ENCODE data around the gene GBF1.
A peak's percentile ranks its signal among the peaks of the same experiment; 100 is the strongest.
"Not testable (repeated sequence)": the region's sequence is repeated elsewhere in the genome, so short reads cannot be mapped to it uniquely, and the experiment has no call there.

Gene GBF1

GRCh38 chr10:102211615-102212299 is 33.6 kb upstream of the GBF1 start:
- CTCF ChIA-PET, result interaction anchor here (1.2 to 1.4 kb wide), 2 partner anchors 13 to 16 kb away, joined by 3 to 5 read pairs; no protein-coding TSS in a partner anchor
- Histone ChIP-seq H3K4me3 (ENCODE audit: control insufficient read depth in 1 of 7, extremely low read depth in 1 of 7, insufficient read depth in 4 of 7, low read depth in 2 of 7, low read length in 6 of 7) (no peak overlapping the region), H3K27me3 (replicated peaks in 2 of 5; ENCODE audit: control insufficient read depth in 4 of 5, insufficient read depth in 5 of 5, low read length in 4 of 5) (no peaks in the 10 kb centered on the region), H3K36me3 (ENCODE audit: control insufficient read depth in 4 of 4, insufficient read depth in 4 of 4, low read length in 3 of 4) (no peaks in the 10 kb centered on the region), H3K4me1 (ENCODE audit: control extremely low read depth in 1 of 4, control insufficient read depth in 4 of 4, insufficient read depth in 4 of 4, low read length in 3 of 4) (no peaks in the 10 kb centered on the region), H3K9me3 (ENCODE audit: control extremely low read depth in 1 of 5, control insufficient read depth in 4 of 5, insufficient read depth in 2 of 5, low read depth in 1 of 5, low read length in 4 of 5) (no peaks in the 10 kb centered on the region), H3K27ac (ENCODE audit: insufficient read depth in 1 of 2, low read depth in 1 of 2, low read length in 2 of 2, poor library complexity in 1 of 2, severe bottlenecking in 2 of 2) (no peak overlapping the region)
- WGBS (ENCODE audit: insufficient coverage), result no CpG with 5 or more reads among the region's 3 CpGs
- no peak for DNase-seq
- POLR2A ChIA-PET, result no interaction called here

GRCh38 chr10:102213599-102213998 is 31.7 kb upstream of the GBF1 start:
- DNase-seq, result peak in 1 of 3 donors; percentile 28
- H3K36me3 ChIP-seq (ENCODE audit: control insufficient read depth in 4 of 4, insufficient read depth in 4 of 4, low read length in 3 of 4); H3K27me3 ChIP-seq (replicated peaks in 2 of 5; ENCODE audit: control insufficient read depth in 4 of 5, insufficient read depth in 5 of 5, low read length in 4 of 5); H3K4me3 ChIP-seq (ENCODE audit: control insufficient read depth in 1 of 7, extremely low read depth in 1 of 7, insufficient read depth in 4 of 7, low read depth in 2 of 7, low read length in 6 of 7); POLR2A ChIA-PET; H3K27ac ChIP-seq (ENCODE audit: insufficient read depth in 1 of 2, low read depth in 1 of 2, low read length in 2 of 2, poor library complexity in 1 of 2, severe bottlenecking in 2 of 2); H3K9me3 ChIP-seq (ENCODE audit: control extremely low read depth in 1 of 5, control insufficient read depth in 4 of 5, insufficient read depth in 2 of 5, low read depth in 1 of 5, low read length in 4 of 5); H3K4me1 ChIP-seq (ENCODE audit: control extremely low read depth in 1 of 4, control insufficient read depth in 4 of 4, insufficient read depth in 4 of 4, low read length in 3 of 4): not testable (repeated sequence)
- WGBS (ENCODE audit: insufficient coverage), result no CpG with 5 or more reads among the region's 4 CpGs
- CTCF ChIA-PET, result interaction anchor here (1.1 kb wide), 1 partner anchor 14 kb away, joined by 3 read pairs; no protein-coding TSS in a partner anchor

GRCh38 chr10:102219370-102219769 is 26.0 kb upstream of the GBF1 start:
- POLR2A ChIA-PET, result no interaction called here
- H3K4me3 ChIP-seq (ENCODE audit: control insufficient read depth in 1 of 7, extremely low read depth in 1 of 7, insufficient read depth in 4 of 7, low read depth in 2 of 7, low read length in 6 of 7), result no peak overlapping the region
- H3K9me3 ChIP-seq (ENCODE audit: control extremely low read depth in 1 of 5, control insufficient read depth in 4 of 5, insufficient read depth in 2 of 5, low read depth in 1 of 5, low read length in 4 of 5), result no peaks in the 10 kb centered on the region
- no peaks in the 10 kb centered on the region for H3K36me3 ChIP-seq (ENCODE audit: control insufficient read depth in 4 of 4, insufficient read depth in 4 of 4, low read length in 3 of 4)
- H3K4me1 ChIP-seq (ENCODE audit: control extremely low read depth in 1 of 4, control insufficient read depth in 4 of 4, insufficient read depth in 4 of 4, low read length in 3 of 4), result no peaks in the 10 kb centered on the region
- peaks cover 0 to 4% (median 0%) of the 10 kb centered on the region in 5 experiments for H3K27me3 ChIP-seq (replicated peaks in 2 of 5; ENCODE audit: control insufficient read depth in 4 of 5, insufficient read depth in 5 of 5, low read length in 4 of 5)
- 95% methylated on average over 3 of the region's 5 CpGs for WGBS (ENCODE audit: insufficient coverage)
- no peak overlapping the region for H3K27ac ChIP-seq (ENCODE audit: insufficient read depth in 1 of 2, low read depth in 1 of 2, low read length in 2 of 2, poor library complexity in 1 of 2, severe bottlenecking in 2 of 2)
- CTCF ChIA-PET, result interaction anchor here (3.9 to 23.8 kb wide), 2 partner anchors 11 to 131 kb away, joined by 31 to 611 read pairs; no protein-coding TSS in a partner anchor
- DNase-seq, result no peak

- DNase-seq, result no peak
- CTCF ChIA-PET, result interaction anchor here (1.3 to 23.8 kb wide), 4 partner anchors 10 to 129 kb away, joined by 3 to 611 read pairs (median 19); no protein-coding TSS in a partner anchor
- POLR2A ChIA-PET, result no interaction called here
- Histone ChIP-seq H3K36me3 (ENCODE audit: control insufficient read depth in 4 of 4, insufficient read depth in 4 of 4, low read length in 3 of 4) (no peaks in the 10 kb centered on the region), H3K9me3 (ENCODE audit: control extremely low read depth in 1 of 5, control insufficient read depth in 4 of 5, insufficient read depth in 2 of 5, low read depth in 1 of 5, low read length in 4 of 5) (no peaks in the 10 kb centered on the region), H3K27ac (ENCODE audit: insufficient read depth in 1 of 2, low read depth in 1 of 2, low read length in 2 of 2, poor library complexity in 1 of 2, severe bottlenecking in 2 of 2) (no peak overlapping the region), H3K4me1 (ENCODE audit: control extremely low read depth in 1 of 4, control insufficient read depth in 4 of 4, insufficient read depth in 4 of 4, low read length in 3 of 4) (peaks cover 0 to 3% (median 2%) of the 10 kb centered on the region in 4 experiments), H3K27me3 (replicated peaks in 2 of 5; ENCODE audit: control insufficient read depth in 4 of 5, insufficient read depth in 5 of 5, low read length in 4 of 5) (peaks cover 0 to 4% (median 0%) of the 10 kb centered on the region in 5 experiments), H3K4me3 (ENCODE audit: control insufficient read depth in 1 of 7, extremely low read depth in 1 of 7, insufficient read depth in 4 of 7, low read depth in 2 of 7, low read length in 6 of 7) (no peak overlapping the region)
Measured at GRCh38 chr10:102220612-102221011, 24.7 kb upstream of the GBF1 start.

- ChIA-PET POLR2A (no interaction called here), CTCF (interaction anchor here (1.3 to 23.8 kb wide), 3 partner anchors 15 to 127 kb away, joined by 3 to 611 read pairs (median 6); no protein-coding TSS in a partner anchor)
- 100% methylated on average over 4 of the region's 5 CpGs for WGBS (ENCODE audit: insufficient coverage)
- Histone ChIP-seq H3K36me3 (ENCODE audit: control insufficient read depth in 4 of 4, insufficient read depth in 4 of 4, low read length in 3 of 4) (no peaks in the 10 kb centered on the region), H3K27me3 (replicated peaks in 2 of 5; ENCODE audit: control insufficient read depth in 4 of 5, insufficient read depth in 5 of 5, low read length in 4 of 5) (peaks cover 6 to 16% (median 11%) of the 10 kb centered on the region in 5 experiments), H3K4me1 (ENCODE audit: control extremely low read depth in 1 of 4, control insufficient read depth in 4 of 4, insufficient read depth in 4 of 4, low read length in 3 of 4) (peaks cover 0 to 14% (median 14%) of the 10 kb centered on the region in 4 experiments), H3K27ac (ENCODE audit: insufficient read depth in 1 of 2, low read depth in 1 of 2, low read length in 2 of 2, poor library complexity in 1 of 2, severe bottlenecking in 2 of 2) (no peak overlapping the region), H3K4me3 (ENCODE audit: control insufficient read depth in 1 of 7, extremely low read depth in 1 of 7, insufficient read depth in 4 of 7, low read depth in 2 of 7, low read length in 6 of 7) (no peak overlapping the region), H3K9me3 (ENCODE audit: control extremely low read depth in 1 of 5, control insufficient read depth in 4 of 5, insufficient read depth in 2 of 5, low read depth in 1 of 5, low read length in 4 of 5) (no peaks in the 10 kb centered on the region)
- DNase-seq, result no peak
Measured at GRCh38 chr10:102222797-102223196, 22.5 kb upstream of the GBF1 start.

GRCh38 chr10:102225646-102226541 is 19.4 kb upstream of the GBF1 start, which contains the start of gene ELOVL3:
ELOVL3 (plus strand) TSS chr10:102226299; CDS start chr10:102226549, 250 bp downstream.
- 7% methylated on average over 37 of the region's 47 CpGs for WGBS (ENCODE audit: insufficient coverage)
- Histone ChIP-seq H3K27ac (ENCODE audit: insufficient read depth in 1 of 2, low read depth in 1 of 2, low read length in 2 of 2, poor library complexity in 1 of 2, severe bottlenecking in 2 of 2) (no peak within 1 kb of the TSS), H3K9me3 (ENCODE audit: control extremely low read depth in 1 of 5, control insufficient read depth in 4 of 5, insufficient read depth in 2 of 5, low read depth in 1 of 5, low read length in 4 of 5) (no peaks in the 10 kb centered on the region), H3K27me3 (replicated peaks in 2 of 5; ENCODE audit: control insufficient read depth in 4 of 5, insufficient read depth in 5 of 5, low read length in 4 of 5) (peaks cover 6 to 46% (median 26%) of the 10 kb centered on the region in 5 experiments), H3K4me3 (ENCODE audit: control insufficient read depth in 1 of 7, extremely low read depth in 1 of 7, insufficient read depth in 4 of 7, low read depth in 2 of 7, low read length in 6 of 7) (peak within 1 kb of the TSS in 4 of 7 experiments; percentile 9 to 69 (median 36)), H3K36me3 (ENCODE audit: control insufficient read depth in 4 of 4, insufficient read depth in 4 of 4, low read length in 3 of 4) (no peaks in the 10 kb centered on the region), H3K4me1 (ENCODE audit: control extremely low read depth in 1 of 4, control insufficient read depth in 4 of 4, insufficient read depth in 4 of 4, low read length in 3 of 4) (peaks cover 0 to 26% (median 25%) of the 10 kb centered on the region in 4 experiments)
- ChIA-PET POLR2A (no interaction called here), CTCF (interaction anchor here (0.5 to 23.8 kb wide), 14 partner anchors 10 to 240 kb away, joined by 3 to 611 read pairs (median 4); no protein-coding TSS in a partner anchor)
- peak; percentile 90 to 96 (median 95) for DNase-seq
